ENCODE measurements around the gene AHCYL1. TPM values are rescaled to one million over a fixed set of nuclear protein-coding genes. Genes with fewer than 3 reads are reported as not detected.

The AHCYL1 gene
- total and polyA plus RNA-seq, 2 donors from 2014 or later: 103 to 125 TPM

DNA sequence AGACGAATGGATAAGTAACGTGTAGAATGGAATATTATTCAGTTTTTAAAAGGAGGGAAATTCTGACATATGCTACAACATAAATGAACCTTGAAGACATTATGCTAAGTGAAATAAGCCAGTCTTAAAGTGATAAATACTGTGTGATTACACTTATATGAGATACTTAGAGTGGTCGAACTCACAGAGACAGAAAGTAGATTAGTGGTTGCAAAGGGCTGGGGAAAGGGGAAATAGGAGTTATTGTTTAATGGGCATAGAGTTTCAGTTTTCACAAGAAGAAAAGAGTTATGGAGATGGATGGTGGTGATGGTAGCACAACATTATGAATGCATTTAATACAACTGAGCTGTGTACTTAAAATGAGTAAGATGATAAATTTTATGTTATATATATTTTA lies 14.7 kb upstream of the AHCYL1 start:
- Histone ChIP-seq H3K4me3 (ENCODE audit: low read length in 3 of 3) (no peak overlapping the region), H3K9me3 (ENCODE audit: control insufficient read depth in 2 of 3, insufficient read depth in 1 of 3, low read length in 3 of 3) (no peaks in the 10 kb centered on the region), H3K27me3 (ENCODE audit: control insufficient read depth, insufficient read depth, low read length) (no peaks in the 10 kb centered on the region), H3K27ac (ENCODE audit: low read depth in 2 of 2, low read length in 2 of 2) (no peak overlapping the region), H3K4me1 (ENCODE audit: control insufficient read depth in 2 of 3, insufficient read depth in 2 of 3, low read depth in 1 of 3, low read length in 3 of 3) (no peaks in the 10 kb centered on the region), H3K36me3 (ENCODE audit: control insufficient read depth in 2 of 3, insufficient read depth in 3 of 3, low read length in 3 of 3) (no peaks in the 10 kb centered on the region), H3K9ac (ENCODE audit: low read length in 3 of 3) (no peak overlapping the region)
- TF ChIP-seq, protein P1, sequence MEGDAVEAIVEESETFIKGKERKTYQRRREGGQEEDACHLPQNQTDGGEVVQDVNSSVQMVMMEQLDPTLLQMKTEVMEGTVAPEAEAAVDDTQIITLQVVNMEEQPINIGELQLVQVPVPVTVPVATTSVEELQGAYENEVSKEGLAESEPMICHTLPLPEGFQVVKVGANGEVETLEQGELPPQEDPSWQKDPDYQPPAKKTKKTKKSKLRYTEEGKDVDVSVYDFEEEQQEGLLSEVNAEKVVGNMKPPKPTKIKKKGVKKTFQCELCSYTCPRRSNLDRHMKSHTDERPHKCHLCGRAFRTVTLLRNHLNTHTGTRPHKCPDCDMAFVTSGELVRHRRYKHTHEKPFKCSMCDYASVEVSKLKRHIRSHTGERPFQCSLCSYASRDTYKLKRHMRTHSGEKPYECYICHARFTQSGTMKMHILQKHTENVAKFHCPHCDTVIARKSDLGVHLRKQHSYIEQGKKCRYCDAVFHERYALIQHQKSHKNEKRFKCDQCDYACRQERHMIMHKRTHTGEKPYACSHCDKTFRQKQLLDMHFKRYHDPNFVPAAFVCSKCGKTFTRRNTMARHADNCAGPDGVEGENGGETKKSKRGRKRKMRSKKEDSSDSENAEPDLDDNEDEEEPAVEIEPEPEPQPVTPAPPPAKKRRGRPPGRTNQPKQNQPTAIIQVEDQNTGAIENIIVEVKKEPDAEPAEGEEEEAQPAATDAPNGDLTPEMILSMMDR (IDR thresholded peaks at IDR 0.05; ENCODE audit: borderline replicate concordance, extremely low read depth, insufficient read depth): no peak
- intact Hi-C loops (cut with DNase I): no loop called here
- DNase-seq (no peak), FAIRE-seq (no peak)

DNA sequence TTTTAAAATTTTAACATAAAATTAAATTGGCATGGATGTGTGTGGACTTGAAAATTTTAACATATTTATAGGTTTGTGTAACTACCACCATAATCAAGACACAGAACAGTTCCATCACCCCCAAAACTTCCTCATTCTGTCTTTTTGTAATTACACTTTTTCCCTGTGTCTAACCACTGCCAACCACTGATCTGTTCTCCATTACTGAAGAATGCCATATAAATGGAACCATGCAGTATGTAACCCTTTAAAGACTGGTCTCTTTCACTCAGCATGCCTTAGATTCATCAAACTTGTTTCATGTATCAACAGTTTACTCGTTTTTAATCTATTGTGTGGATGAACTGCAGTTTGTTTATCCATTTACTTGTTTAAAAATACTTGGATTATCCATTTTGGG lies 13.0 kb upstream of the AHCYL1 start:
- DNase-seq (no peak), FAIRE-seq (no peak)
- TF ChIP-seq, protein P1 (IDR thresholded peaks at IDR 0.05; ENCODE audit: borderline replicate concordance, extremely low read depth, insufficient read depth): no peak
- Histone ChIP-seq H3K27me3 (ENCODE audit: control insufficient read depth, insufficient read depth, low read length) (no peaks in the 10 kb centered on the region), H3K4me1 (ENCODE audit: control insufficient read depth in 2 of 3, insufficient read depth in 2 of 3, low read depth in 1 of 3, low read length in 3 of 3) (no peaks in the 10 kb centered on the region), H3K4me3 (ENCODE audit: low read length in 3 of 3) (no peak overlapping the region), H3K9ac (ENCODE audit: low read length in 3 of 3) (no peak overlapping the region), H3K36me3 (ENCODE audit: control insufficient read depth in 2 of 3, insufficient read depth in 3 of 3, low read length in 3 of 3) (no peaks in the 10 kb centered on the region), H3K27ac (ENCODE audit: low read depth in 2 of 2, low read length in 2 of 2) (no peak overlapping the region), H3K9me3 (ENCODE audit: control insufficient read depth in 2 of 3, insufficient read depth in 1 of 3, low read length in 3 of 3) (no peaks in the 10 kb centered on the region)
- intact Hi-C loops (cut with DNase I): no loop called here

DNA sequence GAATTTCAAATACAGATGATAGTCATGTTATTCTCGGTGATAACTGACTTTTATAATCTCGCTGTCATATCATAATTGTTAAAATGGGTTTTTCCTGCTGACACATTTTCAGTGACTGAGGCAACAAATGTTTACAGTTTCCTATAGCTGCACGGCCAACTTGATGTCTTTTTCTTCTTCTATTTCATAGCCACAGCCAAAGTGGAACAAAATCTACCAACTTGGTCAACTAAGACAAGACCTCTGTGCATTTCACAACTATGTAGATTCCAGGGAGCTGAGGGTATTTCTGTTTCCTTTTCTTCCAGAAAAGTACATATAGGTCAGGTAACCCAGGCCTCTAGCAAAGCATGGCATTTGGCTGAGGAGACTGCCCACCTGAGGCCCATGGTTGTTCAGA lies 10.4 kb upstream of the AHCYL1 start:
- no peak for FAIRE-seq
- H3K4me1 ChIP-seq (ENCODE audit: control insufficient read depth in 2 of 3, insufficient read depth in 2 of 3, low read depth in 1 of 3, low read length in 3 of 3): peaks cover 0 to 3% (median 0%) of the 10 kb centered on the region in 3 donors
- intact Hi-C loops (cut with DNase I): no loop called here
- DNase-seq: no peak
- H3K27me3 ChIP-seq (ENCODE audit: control insufficient read depth, insufficient read depth, low read length): no peaks in the 10 kb centered on the region
- no peak overlapping the region for H3K4me3 ChIP-seq (ENCODE audit: low read length in 3 of 3)
- H3K27ac ChIP-seq (ENCODE audit: low read depth in 2 of 2, low read length in 2 of 2): no peak overlapping the region
- H3K9ac ChIP-seq (ENCODE audit: low read length in 3 of 3): no peak overlapping the region
- TF ChIP-seq, protein P1 (IDR thresholded peaks at IDR 0.05; ENCODE audit: borderline replicate concordance, extremely low read depth, insufficient read depth): no peak
- H3K9me3 ChIP-seq (ENCODE audit: control insufficient read depth in 2 of 3, insufficient read depth in 1 of 3, low read length in 3 of 3): no peaks in the 10 kb centered on the region
- H3K36me3 ChIP-seq (ENCODE audit: control insufficient read depth in 2 of 3, insufficient read depth in 3 of 3, low read length in 3 of 3): no peaks in the 10 kb centered on the region

DNA sequence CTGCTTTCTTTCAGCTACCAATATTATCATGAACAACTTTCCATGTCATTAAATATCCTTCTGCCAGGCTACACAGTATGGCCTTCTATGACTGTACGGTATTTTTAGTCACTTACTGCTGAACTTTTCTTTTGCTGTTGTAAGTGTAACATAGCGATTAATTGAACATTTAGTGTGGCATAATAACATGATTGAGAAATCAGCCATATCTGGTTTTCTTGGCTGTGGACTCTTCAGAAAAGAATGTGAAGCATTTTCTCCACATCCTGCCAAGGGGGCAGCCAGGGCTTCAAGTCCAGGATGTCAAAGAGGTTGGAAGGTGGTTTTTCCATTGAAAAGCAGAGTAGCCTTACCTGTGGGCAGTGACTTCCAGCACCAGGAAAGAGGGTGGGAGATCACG lies 8.8 kb upstream of the AHCYL1 start:
- FAIRE-seq: no peak
- H3K27ac ChIP-seq (ENCODE audit: low read depth in 2 of 2, low read length in 2 of 2): no peak overlapping the region
- TF ChIP-seq, protein P1 (IDR thresholded peaks at IDR 0.05; ENCODE audit: borderline replicate concordance, extremely low read depth, insufficient read depth): no peak

More for the DNA sequence above, 8.8 kb upstream of the AHCYL1 start:
- no peak for DNase-seq
- Histone ChIP-seq H3K36me3 (ENCODE audit: control insufficient read depth in 2 of 3, insufficient read depth in 3 of 3, low read length in 3 of 3) (no peaks in the 10 kb centered on the region), H3K27me3 (ENCODE audit: control insufficient read depth, insufficient read depth, low read length) (no peaks in the 10 kb centered on the region), H3K9ac (ENCODE audit: low read length in 3 of 3) (no peak overlapping the region), H3K9me3 (ENCODE audit: control insufficient read depth in 2 of 3, insufficient read depth in 1 of 3, low read length in 3 of 3) (no peaks in the 10 kb centered on the region), H3K4me3 (ENCODE audit: low read length in 3 of 3) (no peak overlapping the region), H3K4me1 (ENCODE audit: control insufficient read depth in 2 of 3, insufficient read depth in 2 of 3, low read depth in 1 of 3, low read length in 3 of 3) (peaks cover 0 to 4% (median 4%) of the 10 kb centered on the region in 3 donors)
- intact Hi-C loops (cut with DNase I): no loop called here

Data from kidney (tissue), 14 donors.